Measurements from ENCODE around the gene NXN. TPM values are rescaled to one million over a fixed set of nuclear protein-coding genes. Genes with fewer than 3 reads are reported as not detected.
"Not testable (repeated sequence)": the region's sequence is repeated elsewhere in the genome, so short reads cannot be mapped to it uniquely, and the experiment has no call there.

The NXN gene
- polyA plus RNA-seq, 4 donors: 33.3 to 42.1 (median 38.8) TPM

DNA sequence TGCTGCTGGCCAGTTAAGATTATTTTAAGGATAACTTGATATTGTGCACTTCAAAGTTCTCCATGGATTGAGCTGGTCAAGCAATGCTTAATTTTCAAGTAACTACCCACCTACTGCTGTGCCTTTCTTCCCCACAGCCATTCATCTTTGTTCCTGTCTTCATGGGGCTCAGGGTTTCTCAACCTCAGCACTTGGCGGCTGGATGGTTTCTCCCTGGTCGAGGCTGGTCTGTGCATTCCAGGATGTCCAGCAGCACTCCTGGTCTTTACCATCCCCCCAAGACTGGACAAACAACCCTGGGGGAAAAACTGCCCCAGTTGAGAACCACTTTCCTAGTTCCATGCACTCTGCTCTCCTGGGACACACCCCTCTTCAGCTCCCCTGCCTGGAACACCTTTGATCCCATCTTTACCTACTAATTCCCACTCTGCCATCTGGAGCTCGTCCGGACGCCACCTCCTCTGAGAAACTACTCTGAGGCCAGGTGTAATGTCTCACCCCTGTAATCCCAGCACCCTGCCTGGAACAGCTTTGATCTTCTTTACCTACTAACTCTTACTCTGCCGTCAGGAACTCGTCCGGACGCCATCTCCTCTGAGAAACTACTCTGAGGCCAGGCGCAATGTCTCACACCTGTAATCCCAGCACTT lies 81.5 kb downstream of the NXN start:
- DNase-seq (ENCODE audit: low read depth in 4 of 4, low spot score in 3 of 4): no peak

DNA sequence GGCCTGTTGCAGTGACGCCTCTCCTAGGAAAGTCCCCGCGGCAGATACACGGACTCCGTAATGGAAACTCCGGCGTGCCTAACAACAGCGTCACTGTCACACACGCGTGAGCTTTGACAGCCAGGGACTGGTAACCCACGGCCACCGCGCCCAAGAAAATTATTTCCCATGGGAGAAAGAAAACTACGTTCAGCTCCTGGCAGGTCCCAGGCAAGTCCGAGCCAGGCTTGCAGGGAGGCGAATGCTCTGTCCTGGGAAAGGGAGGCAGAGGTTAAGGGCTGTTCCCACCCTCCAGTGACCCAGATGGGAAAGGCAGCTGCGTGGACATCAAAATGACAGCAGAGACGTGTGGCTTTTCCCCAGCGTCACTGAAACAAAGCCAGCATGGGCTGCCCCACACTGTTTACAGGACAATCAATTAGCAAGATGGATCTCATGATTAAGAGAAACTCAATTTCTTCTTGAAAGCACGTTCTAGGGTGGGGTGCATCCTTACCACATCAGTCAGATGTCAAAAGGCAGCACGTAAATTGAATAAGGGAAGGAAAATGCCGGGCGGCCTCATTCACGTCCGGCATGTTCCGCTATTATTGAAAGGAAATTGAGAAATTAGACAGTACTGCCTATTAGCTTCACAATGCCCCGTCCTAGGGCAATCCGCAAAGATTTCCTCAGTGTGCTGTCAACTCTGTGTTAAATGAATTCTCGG lies 82.5 kb downstream of the NXN start:
- DNase-seq (ENCODE audit: low read depth in 4 of 4, low spot score in 3 of 4): no peak

DNA sequence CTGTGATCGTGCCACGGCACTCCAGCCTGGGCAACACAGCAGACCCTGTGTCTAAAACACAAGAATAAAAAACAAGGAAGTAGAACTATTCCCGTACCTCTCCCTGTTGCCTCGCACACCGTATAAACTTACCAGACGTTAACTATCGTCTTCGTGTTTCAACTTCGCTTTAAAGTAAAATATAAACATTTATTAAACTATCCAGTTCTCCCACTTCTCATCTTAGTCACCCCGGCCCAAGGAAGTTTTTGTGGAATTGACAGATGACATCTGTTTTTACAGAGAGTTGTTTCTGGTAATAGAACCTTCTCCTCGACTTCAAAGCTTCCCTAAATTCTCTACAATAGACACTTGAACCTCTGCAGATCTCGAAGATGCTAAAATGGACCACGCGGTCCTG lies 83.1 kb downstream of the NXN start:
- no peak for DNase-seq (ENCODE audit: low read depth in 4 of 4, low spot score in 3 of 4)

GRCh38 chr17:892958-893357 lies 86.6 kb downstream of the NXN start:
- DNase-seq (ENCODE audit: low read depth in 4 of 4, low spot score in 3 of 4): no peak

- DNase-seq (ENCODE audit: low read depth in 4 of 4, low spot score in 3 of 4): no peak
Measured at GRCh38 chr17:888998-889441, 90.6 kb downstream of the NXN start.

- no peak for DNase-seq (ENCODE audit: low read depth in 4 of 4, low spot score in 3 of 4)
Measured at GRCh38 chr17:887551-888209, 91.9 kb downstream of the NXN start.

GRCh38 chr17:885971-886571 lies 93.5 kb downstream of the NXN start:
- DNase-seq (ENCODE audit: low read depth in 4 of 4, low spot score in 3 of 4): no peak

DNA sequence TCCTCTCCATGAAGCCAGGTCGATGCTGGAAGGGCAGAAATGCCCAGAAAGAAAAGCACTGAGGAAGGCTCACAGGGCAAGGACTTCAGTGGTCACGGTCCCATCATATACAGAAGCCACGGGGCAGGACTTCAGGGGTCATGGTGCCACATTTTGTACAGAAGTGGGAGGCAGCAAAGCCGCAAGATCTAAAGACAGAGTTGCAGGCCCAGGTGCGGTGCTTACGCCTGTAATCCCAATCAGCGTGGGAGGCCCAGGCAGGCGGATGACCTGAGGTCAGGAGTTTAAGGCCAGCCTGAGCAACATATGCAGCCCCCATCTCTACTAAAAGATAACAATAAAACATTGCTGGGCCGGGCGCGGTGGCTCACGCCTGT lies 96.0 kb downstream of the NXN start:
- no peak for DNase-seq (ENCODE audit: low read depth in 4 of 4, low spot score in 3 of 4)

DNA sequence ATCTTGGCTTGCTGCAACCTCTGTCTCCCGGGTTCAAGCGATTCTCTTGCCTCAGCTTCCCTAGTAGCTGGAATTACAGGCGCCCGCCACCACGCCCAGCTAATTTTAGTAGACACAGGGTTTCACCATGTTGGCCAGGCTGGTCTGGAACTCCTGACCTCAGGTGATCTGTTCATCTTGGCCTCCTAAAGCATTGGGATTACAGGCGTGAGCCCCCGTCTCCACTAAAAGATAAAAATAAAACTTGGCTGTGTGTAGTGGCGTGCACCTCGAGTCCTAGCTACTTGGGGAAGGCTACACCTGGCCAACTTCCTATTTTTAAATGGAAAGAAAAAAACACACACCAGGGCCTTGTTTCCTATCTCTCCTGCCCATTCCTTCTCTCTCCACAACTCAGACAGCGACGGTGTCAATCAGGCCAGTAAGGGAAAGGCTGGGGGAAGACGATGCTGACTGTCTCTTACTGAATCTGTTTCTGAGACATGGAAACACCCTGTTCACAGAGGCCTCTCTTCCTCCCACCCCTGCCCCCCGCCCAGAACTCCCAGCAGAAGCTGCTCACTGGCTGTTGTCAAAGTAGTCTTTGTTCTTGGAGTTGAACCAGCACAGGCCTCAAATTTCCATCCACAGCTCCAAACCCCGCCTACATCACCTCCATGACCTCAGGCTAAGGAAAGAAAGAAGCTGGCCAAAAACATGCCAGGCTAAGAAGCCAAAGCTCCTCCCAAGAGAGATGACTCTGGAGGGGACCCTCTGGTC lies 96.6 kb downstream of the NXN start:
- peak in 2 of 4 donors; percentile 64 to 68 for DNase-seq (ENCODE audit: low read depth in 4 of 4, low spot score in 3 of 4)

- no peak for DNase-seq (ENCODE audit: low read depth in 4 of 4, low spot score in 3 of 4)
Measured at GRCh38 chr17:881778-882177, 97.8 kb downstream of the NXN start.

DNA sequence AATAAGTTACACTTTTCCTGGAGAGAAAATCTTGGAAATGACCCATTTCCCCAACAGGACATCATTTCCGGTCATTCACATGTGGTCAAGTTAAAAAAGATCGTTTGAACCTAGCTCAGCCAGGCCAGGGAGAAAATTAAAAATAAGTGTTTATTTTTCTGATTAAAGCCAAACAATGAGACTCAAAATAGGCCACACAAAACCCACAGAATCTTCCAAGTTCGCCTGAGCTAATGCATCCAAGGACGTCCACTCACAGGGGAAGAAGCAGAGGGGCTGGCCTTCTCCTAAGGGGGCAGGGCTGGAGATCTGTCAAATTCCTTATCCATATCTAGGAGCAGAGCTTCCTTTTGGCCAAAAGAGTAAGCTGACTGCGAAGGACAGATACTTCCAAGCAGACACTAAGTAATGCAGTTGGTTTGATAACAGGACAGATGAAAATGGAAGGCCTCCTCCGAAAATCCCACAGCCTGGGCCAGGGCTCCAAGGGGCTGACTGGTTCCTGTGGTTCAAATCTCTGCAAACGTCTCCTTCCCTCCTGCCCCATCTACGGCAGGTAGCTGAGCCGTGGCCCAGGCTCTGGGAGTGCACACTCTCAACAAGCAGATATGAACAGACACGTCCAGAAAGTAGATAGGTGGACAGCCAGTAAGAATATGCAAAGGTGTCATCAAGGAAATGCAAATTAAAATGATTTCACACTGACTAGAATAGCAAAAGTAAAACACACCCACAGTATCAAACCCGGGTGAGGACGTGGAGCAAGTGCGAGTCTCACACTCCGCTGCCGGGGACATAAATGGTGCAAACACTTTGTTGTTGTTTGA lies 98.9 kb downstream of the NXN start:
- DNase-seq (ENCODE audit: low read depth in 4 of 4, low spot score in 3 of 4): no peak

GRCh38 chr17:879546-880442 lies 99.8 kb downstream of the NXN start:
- DNase-seq (ENCODE audit: low read depth in 4 of 4, low spot score in 3 of 4): peak in 1 of 4 donors; percentile 67

- DNase-seq (ENCODE audit: low read depth in 4 of 4, low spot score in 3 of 4): no peak
Measured at GRCh38 chr17:877630-878029, 101.9 kb downstream of the NXN start.

DNA sequence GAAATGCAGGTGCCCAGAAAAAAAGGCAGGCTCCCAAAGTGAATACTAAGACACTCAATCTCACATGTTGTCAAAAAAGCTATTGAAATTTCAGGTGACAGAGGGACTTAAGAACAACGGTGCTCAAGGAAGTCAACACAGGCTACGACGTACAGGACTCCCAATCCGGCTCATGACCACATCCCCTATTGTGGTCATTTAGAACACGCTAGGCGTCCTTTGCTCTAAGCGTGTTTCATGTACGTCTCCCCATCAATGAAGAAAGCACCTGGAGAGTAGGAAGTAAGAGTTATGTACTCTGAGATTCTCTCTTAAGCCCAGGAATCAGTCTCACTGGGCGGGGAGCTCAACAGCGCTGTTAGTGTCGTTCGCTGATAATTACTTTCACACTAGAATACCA lies 103.3 kb downstream of the NXN start:
- no peak for DNase-seq (ENCODE audit: low read depth in 4 of 4, low spot score in 3 of 4)

DNA sequence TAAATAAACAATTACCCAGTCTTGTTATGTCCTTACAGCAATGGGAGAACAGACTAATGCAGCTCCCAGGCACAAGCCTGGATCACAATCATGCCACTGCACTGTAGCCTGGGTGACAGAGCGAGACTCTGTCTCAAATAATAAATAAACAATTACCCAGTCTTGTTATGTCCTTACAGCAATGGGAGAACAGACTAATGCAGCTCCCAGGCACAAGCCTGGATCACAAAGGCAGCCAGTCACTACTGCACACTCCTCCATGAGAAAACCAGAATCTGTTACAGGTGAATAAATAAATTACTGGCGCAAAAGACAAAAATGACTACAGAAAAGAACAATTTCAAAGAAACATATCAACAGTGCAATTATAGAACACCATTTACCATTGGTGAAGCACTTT lies 105.0 kb downstream of the NXN start:
- DNase-seq (ENCODE audit: low read depth in 4 of 4, low spot score in 3 of 4): not testable (repeated sequence)

DNA sequence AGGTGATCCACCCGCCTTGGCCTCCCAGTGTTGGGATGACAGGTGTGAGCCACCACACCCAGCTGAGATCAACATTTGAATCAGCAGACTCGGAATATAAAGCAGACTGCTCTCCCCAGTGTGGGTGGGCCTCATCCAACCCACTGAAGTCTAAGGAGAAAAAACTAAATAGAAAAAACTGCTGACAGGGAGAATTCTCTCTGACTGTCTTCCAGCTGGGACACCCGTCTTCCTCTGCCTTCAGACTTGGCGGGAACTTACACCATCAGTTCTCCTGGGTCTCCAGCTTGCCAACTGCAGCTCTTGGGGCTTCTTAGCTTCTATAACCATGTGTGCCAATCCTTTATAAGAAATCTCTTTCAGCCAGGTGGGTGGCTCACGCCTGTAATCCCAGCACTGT lies 106.7 kb downstream of the NXN start:
- no peak for DNase-seq (ENCODE audit: low read depth in 4 of 4, low spot score in 3 of 4)

DNA sequence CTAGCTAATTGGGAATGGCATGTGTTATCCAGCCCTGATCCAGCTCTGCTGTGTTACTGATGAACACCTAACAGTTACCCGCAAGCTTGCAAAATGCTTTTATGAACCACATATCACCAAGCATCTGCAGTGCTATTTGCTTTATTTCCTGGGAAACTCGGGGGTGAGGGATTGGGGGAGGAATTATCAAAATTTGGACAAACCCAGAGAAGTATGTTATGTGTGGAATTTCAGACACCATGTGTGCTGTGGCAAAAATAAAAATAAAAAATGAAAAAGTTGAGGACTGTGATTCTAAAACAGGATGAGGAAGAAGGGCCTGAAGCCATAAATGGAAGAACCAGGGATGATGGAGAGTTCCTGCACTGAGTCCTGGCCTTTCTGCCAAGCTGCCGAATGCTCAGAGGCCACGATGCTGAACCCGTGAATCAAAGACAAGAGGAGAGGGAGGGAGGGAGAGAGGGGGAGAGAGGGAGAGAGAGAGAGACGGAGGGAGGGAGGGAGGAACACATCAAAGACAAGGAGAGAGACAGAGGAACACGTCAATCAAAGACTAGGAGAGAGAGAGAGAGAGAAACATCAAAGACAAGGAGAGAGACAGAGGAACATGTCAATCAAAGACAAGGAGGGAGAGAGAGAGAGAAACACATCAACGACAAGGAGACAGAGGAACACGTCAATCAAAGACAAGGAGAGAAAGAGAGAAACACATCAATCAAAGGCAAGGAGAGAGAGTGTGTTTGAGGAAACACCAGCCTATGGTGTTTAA lies 107.6 kb downstream of the NXN start:
- DNase-seq (ENCODE audit: low read depth in 4 of 4, low spot score in 3 of 4): no peak
